Left lung (tissue), 10 donors: Measurements from ENCODE around the gene DTD2. TPM values are rescaled to one million over a fixed set of nuclear protein-coding genes. Genes with fewer than 3 reads are reported as not detected.
"Not testable (repeated sequence)": the region's sequence is repeated elsewhere in the genome, so short reads cannot be mapped to it uniquely, and the experiment has no call there.

Source experiments
- ATAC-seq: fragments of 200-7000 bp; cut with Tn5 transposase; one replicate; pipeline ENCODE4 v1.9.1; 2020; ENCODE audit warnings: moderate library complexity
- DNase-seq, 4 donors: peaks; one replicate each; pipeline ENCODE4 v3.0.0-alpha.2; 2013 to 2020
- H3K27ac ChIP-seq, 2 donors: fragments of 200-600 bp; sonication (generic) in 1 of 2; one replicate each; pipeline versions ENCODE4 v1.5.0 to v1.8.0; 2020 to 2021
- H3K27me3 ChIP-seq, 2 donors: fragments of 200-600 bp; sonication (generic) in 1 of 2; one replicate each; pipeline versions ENCODE4 v1.5.0 to v1.8.0; 2020 to 2021
- H3K36me3 ChIP-seq, 2 donors: fragments of 200-600 bp; sonication (generic) in 1 of 2; one replicate each; pipeline versions ENCODE4 v1.5.0 to v1.8.0; 2020 to 2021
- H3K4me1 ChIP-seq, 2 donors: fragments of 200-600 bp; one replicate each; pipeline ENCODE4 v1.8.0; 2021
- H3K4me3 ChIP-seq, 2 donors: fragments of 200-600 bp; sonication (generic) in 1 of 2; one replicate each; pipeline versions ENCODE4 v1.5.0 to v1.8.0; 2020 to 2021; ENCODE audit warnings: mild to moderate bottlenecking in 1 of 2
- H3K9me3 ChIP-seq, 2 donors: fragments of 200-600 bp; sonication (generic) in 1 of 2; one replicate each; pipeline versions ENCODE4 v1.5.0 to v1.8.0; 2020 to 2021
- intact Hi-C, 2 donors: fragments of 100-400 bp; cut with DNase I; formaldehyde crosslinking; loops; one replicate each; pipeline versions ENCODE4 v1.11.2 to v1.14.2; 2022
- polyA plus RNA-seq, 6 donors: library from polyadenylated mRNA; unstranded; fragments of 120-200 nt; gene quantifications; one replicate each; pipeline ENCODE4 v1.2.1, GENCODE V29; 2013; ENCODE audit not compliant: insufficient read length in 6 of 6
- total RNA-seq, 2 donors: library from RNA; stranded (reverse); fragmentation: NEBNext Ultra II Directional; extraction: Animal tissue kit (Norgen Biotek cat#: 25700); gene quantifications; one replicate each; pipeline ENCODE4 v1.2.1, GENCODE V29; 2021
- TF ChIP-seq, protein P1 (sequence below), 2 donors: fragments of 200-600 bp; sonication (generic) in 1 of 2; IDR thresholded peaks; one replicate each; pipeline versions ENCODE4 v1.5.0 to v1.8.0; 2021; ENCODE audit warnings: antibody characterized with exemption in 2 of 2
- donor health status: DM: no; HTN: yes; CAD: no.
- donor health status: DM: no; HTN: no; CAD: no.

DTD2 gene
- total and polyA plus RNA-seq, 8 donors, result 19.3 to 24.6 (median 21.5) TPM

- Histone ChIP-seq H3K27ac (peak overlapping the region in 1 of 2 donors; percentile 54), H3K9me3 (no peaks in the 10 kb centered on the region), H3K4me1 (no peaks in the 10 kb centered on the region), H3K36me3 (peaks cover 0 to 2% of the 10 kb centered on the region in 2 donors), H3K4me3 (no peak overlapping the region), H3K27me3 (no peaks in the 10 kb centered on the region)
- TF ChIP-seq, protein P1, sequence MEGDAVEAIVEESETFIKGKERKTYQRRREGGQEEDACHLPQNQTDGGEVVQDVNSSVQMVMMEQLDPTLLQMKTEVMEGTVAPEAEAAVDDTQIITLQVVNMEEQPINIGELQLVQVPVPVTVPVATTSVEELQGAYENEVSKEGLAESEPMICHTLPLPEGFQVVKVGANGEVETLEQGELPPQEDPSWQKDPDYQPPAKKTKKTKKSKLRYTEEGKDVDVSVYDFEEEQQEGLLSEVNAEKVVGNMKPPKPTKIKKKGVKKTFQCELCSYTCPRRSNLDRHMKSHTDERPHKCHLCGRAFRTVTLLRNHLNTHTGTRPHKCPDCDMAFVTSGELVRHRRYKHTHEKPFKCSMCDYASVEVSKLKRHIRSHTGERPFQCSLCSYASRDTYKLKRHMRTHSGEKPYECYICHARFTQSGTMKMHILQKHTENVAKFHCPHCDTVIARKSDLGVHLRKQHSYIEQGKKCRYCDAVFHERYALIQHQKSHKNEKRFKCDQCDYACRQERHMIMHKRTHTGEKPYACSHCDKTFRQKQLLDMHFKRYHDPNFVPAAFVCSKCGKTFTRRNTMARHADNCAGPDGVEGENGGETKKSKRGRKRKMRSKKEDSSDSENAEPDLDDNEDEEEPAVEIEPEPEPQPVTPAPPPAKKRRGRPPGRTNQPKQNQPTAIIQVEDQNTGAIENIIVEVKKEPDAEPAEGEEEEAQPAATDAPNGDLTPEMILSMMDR (IDR thresholded peaks at IDR 0.05), result no peak
- ATAC-seq (no peak), DNase-seq (no peak)
- intact Hi-C loops, result no loop called here
These were observed 15.0 kb downstream of the DTD2 start for GRCh38 chr14:31442284-31442683.

GRCh38 chr14:31441273-31442111 is 15.8 kb downstream of the DTD2 start:
- Histone ChIP-seq H3K27ac (peak overlapping the region; percentile 42 to 54), H3K9me3 (no peaks in the 10 kb centered on the region), H3K4me1 (no peaks in the 10 kb centered on the region), H3K36me3 (no peaks in the 10 kb centered on the region), H3K4me3 (no peak overlapping the region), H3K27me3 (no peaks in the 10 kb centered on the region)
- ATAC-seq (peak; percentile 82), DNase-seq (no peak)
- intact Hi-C loops, result no loop called here
- TF ChIP-seq, protein P1 (IDR thresholded peaks at IDR 0.05), result no peak

- Histone ChIP-seq H3K9me3 (no peaks in the 10 kb centered on the region), H3K27me3 (no peaks in the 10 kb centered on the region), H3K4me1 (no peaks in the 10 kb centered on the region), H3K36me3 (no peaks in the 10 kb centered on the region), H3K4me3 (no peak overlapping the region), H3K27ac (no peak overlapping the region)
- ATAC-seq (no peak), DNase-seq (no peak)
- intact Hi-C loops, result no loop called here
- TF ChIP-seq, protein P1 (IDR thresholded peaks at IDR 0.05), result no peak
These were observed 17.0 kb downstream of the DTD2 start for GRCh38 chr14:31440280-31440679.

DNA sequence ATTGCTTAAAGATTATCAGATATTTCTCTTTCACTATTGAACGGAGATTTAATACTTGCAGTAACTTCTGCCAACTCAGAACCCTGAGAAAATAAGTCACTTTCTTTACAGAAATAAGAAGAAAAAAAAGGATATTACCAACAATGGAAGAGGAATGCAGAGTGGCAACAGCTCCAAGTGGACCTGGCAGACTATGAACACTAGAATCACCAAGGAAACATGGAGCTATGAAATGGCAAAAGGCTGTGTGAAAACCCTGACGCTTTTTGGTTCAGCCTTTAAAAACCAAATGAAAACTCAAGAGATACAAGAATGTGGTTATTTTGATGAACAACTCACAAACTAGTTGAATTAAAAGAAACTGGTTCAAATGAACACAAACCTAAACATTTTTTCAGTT is 17.7 kb downstream of the DTD2 start:
- TF ChIP-seq, protein P1 (IDR thresholded peaks at IDR 0.05), result no peak
- DNase-seq, result no peak
- ATAC-seq, result no peak
- H3K27ac ChIP-seq, result no peak overlapping the region
- no peaks in the 10 kb centered on the region for H3K27me3 ChIP-seq
- intact Hi-C loops, result no loop called here
- no peaks in the 10 kb centered on the region for H3K9me3 ChIP-seq
- H3K4me3 ChIP-seq, result no peak overlapping the region
- H3K36me3 ChIP-seq, result no peaks in the 10 kb centered on the region
- H3K4me1 ChIP-seq, result no peaks in the 10 kb centered on the region

- H3K4me3 ChIP-seq, DNase-seq, H3K9me3 ChIP-seq, H3K36me3 ChIP-seq, ATAC-seq, H3K27ac ChIP-seq, intact Hi-C loops, H3K27me3 ChIP-seq, H3K4me1 ChIP-seq: not testable (repeated sequence)
These were observed 20.1 kb downstream of the DTD2 start for GRCh38 chr14:31437045-31437691.
